T47D (cell line): ENCODE results near the gene ELAPOR1.
"Not testable (repeated sequence)": the region's sequence is repeated elsewhere in the genome, so short reads cannot be mapped to it uniquely, and the experiment has no call there.

Source experiments
- DNase-seq, 2 experiments: peaks; one replicate each; pipeline versions ENCODE4 v3.0.0 to v3.0.0-alpha.2; 2011 to 2012; ENCODE audit warnings: low read depth in 1 of 2, low spot score in 1 of 2
- JUND ChIP-seq: IDR thresholded peaks from 2 replicates; pipeline ENCODE4 v1.6.1; 2012; ENCODE audit warnings: low read depth
- in situ Hi-C: cut with HindIII; loops from 2 replicates; pipeline ENCODE4 v1.10.0; 2016; ENCODE audit warnings: low sequenced_read_pairs, low pct_unique_long_range_greater_than_20kb

The ELAPOR1 gene

DNA sequence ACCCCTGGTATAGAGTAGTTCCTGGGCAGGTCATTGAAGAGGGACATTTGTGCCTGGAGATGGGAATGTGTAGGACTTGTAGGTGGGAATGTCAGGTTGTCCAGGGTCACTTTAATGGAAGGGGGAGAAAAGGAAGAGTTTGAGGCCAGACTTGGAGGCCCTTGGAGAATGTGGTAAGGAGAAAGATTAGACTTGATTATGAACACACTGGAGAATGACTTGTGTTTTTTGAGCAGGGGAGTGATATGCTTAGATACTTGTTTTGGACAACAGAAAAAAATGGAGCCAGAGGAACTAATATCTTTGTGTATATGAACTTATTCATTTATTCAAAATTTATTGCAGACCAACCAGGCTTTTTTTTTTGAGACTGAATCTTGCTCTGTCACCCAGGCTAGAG, 17.9 kb downstream of the ELAPOR1 start:
- in situ Hi-C loops: no loop called here
- no peak for DNase-seq
- TF ChIP-seq JUND: no peak

DNA sequence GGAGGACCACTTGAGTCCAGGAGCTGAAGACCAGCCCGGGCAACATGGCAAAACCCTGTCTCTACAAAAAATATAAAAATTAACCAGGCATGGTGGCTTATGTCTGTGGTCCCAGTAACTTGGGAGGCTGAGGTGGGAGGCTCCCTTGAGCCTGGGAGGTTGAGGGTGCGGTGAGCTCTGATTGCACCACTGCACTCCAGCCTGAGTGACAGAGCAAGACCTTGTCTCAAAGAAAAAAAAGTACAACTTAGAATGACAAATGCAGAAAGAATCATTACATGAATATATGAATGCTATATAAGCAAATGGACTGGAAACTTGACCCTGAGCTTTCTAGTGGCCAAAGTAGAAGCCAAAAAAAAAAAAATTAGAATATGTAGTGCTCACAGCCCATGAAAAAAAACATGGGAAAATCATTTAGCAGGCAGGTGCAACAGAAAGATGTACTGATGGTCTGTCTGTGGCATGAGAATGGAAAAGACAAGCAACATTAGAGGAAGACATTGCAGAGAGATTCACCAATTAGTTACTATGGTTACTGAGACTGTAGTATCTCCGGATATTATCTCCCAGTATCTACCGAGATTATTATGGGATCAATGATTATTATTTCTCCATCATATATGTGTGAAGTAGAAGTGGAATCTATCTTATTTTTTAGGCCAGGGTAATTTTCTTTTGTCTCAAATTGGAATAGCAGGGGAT, 19.2 kb downstream of the ELAPOR1 start:
- TF ChIP-seq JUND: no peak
- no peak for DNase-seq
- in situ Hi-C loops: no loop called here

DNA sequence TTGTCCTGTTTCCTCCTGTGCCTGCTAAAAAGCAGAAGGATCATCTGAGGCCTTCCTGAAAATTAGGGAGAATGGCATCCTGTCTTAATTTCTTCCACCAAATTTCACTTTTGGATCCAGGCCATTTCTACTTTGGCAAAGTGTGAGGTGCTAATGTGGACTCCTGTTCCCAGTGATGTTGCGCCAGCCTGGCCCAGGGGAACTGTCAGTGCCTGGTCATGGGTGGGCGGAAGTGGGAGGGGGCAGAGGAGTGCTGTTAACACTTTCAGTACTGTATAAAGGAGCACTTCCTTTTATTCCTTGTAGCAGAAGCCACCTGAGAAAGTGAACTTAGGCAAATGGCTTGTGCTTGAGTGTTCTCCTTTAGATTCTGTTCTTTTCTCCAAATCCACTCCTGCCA, 19.9 kb downstream of the ELAPOR1 start:
- in situ Hi-C loops: no loop called here
- TF ChIP-seq JUND: no peak

DNA sequence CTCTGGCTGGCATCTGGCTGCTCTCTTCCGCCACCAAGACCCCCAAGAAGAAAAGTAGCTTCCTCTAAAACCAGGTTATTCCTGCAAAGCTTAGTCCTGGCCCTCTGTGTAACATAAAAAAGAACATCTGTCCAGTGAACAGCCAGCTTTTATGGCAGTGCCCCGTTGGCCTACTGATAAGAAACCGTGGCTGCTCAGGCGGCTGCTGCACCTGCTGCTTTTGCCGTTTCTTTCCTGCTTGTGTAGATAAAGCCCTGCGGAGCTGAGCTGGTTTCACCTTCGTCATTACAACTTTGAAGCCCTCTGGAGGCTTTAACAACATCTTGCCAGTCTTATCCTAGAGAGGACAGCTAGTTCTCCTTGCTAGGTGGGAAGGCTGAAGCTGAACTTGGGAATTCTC, 20.5 kb downstream of the ELAPOR1 start:
- in situ Hi-C loops: no loop called here
- no peak for DNase-seq
- no peak for TF ChIP-seq JUND

More for the DNA sequence above, 19.9 kb downstream of the ELAPOR1 start:
- DNase-seq: no peak

DNA sequence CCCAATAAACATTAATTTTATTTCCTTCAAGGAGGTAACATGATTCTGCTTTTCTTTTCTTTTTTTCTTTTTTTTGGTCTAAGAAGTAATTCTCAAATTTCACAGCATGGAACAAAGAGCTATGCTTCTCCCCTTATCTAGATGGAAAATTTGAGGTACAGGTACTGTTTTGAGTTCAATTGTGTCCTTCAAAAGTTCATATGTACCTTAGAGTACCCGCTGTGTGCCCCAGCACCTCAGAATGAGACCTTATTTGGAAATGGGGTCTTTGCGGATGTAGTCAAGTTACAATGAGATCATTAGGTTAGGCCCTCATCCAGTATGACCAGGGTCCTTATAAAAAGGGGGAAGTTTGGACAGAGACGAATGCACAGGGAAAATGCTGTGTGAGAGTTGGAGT, 22.0 kb downstream of the ELAPOR1 start:
- in situ Hi-C loops: no loop called here
- no peak for TF ChIP-seq JUND
- no peak for DNase-seq

DNA sequence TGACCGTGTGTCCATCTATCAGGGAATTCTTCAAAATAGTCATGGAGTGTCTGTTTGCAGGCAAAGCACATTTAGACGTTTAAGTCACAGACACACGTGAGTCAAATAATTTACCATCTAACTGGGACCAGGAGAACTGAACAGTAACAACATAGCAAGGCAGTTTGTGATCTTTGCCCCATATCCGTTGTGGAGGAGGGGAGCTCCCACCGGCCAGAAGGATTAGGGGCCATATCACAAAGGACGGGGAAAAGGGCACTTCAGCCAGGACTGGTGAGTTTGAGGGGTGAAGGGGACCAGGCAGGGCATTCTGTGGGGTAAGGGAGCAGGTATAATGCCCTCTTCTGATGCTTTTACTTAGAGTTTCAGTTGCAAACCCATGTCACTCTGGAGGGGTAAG, 22.9 kb downstream of the ELAPOR1 start:
- in situ Hi-C loops: no loop called here
- TF ChIP-seq JUND: no peak
- no peak for DNase-seq

DNA sequence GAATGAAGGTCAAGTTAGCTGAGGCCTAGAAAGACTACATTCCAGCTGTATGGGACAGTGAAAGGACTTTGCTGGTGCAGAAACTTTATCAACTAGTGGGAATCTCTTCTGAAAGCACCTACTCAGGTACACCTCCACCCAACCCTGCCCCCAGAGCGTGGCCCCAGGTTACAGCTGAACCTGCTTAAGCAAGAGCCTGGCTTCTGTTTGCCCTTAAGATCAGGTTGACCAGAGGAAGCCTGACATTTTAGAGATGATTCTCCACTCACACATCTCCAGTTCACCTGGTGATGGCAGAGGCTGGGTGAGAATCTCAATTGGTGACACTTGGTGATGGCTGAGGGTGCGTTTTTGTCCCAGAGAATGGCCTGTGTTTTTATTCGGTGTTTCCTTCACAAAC, 24.0 kb downstream of the ELAPOR1 start:
- no peak for TF ChIP-seq JUND
- in situ Hi-C loops: no loop called here
- peak in 1 of 2 experiments; percentile 57 for DNase-seq

DNA sequence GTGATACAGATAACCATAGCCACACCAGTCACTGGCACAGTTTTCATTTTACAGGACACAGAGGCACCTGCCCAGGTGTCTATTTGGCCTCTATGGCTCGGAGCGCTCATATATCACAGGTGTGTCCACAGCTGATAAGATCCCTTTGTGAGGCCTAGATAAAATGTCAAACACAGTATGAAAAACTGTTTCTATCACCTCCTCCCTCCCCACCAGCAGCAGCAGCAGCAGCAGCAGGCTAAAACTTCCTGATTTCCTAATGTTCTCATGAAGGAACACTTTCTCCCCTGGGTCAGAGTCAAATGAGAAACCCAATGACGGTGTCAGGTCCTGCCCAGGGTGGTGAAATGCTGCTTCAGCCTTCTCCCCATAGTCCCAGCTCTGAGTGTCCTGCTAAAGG, 24.4 kb downstream of the ELAPOR1 start:
- in situ Hi-C loops: no loop called here
- DNase-seq: no peak
- TF ChIP-seq JUND: no peak

DNA sequence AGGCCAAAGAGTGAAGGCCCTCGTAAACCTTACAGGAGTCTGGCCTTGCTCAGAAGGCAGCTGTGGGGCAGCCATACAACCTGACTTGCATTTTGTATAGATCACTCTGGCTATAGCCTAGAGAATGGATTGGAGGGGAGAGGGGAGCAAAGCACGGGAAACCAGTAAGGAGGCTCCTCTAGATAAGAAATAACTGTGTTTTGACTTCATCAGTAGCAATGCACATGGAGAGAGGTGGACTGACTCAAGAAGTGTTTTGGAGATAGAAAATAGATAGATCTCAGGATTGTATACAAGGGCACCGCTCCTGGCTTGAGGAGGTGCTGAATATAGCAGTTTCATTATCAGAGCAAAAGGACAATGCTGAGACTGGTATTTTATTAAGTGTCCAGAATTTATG, 26.5 kb downstream of the ELAPOR1 start:
- in situ Hi-C loops: no loop called here
- no peak for DNase-seq
- no peak for TF ChIP-seq JUND

DNA sequence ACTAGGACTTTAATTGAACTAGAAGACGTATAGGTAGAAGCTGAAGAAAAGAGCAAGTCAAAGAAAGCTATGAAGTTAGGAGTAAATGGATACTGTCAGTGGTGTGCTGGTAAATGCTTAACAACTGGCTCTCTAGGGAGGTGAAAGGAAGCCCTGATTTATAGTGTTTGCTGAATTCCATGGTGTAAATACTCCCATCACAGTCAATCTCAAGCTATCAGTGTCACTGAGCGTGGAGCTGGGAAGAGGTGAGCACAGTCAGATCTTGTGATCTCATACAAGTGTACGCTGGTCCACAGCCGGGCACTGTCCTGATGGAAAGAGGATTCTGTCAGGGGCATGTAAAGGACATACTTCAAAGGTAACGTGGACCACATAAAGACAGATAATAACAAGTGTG, 28.3 kb downstream of the ELAPOR1 start:
- TF ChIP-seq JUND: no peak
- no peak for DNase-seq
- in situ Hi-C loops: no loop called here

DNA sequence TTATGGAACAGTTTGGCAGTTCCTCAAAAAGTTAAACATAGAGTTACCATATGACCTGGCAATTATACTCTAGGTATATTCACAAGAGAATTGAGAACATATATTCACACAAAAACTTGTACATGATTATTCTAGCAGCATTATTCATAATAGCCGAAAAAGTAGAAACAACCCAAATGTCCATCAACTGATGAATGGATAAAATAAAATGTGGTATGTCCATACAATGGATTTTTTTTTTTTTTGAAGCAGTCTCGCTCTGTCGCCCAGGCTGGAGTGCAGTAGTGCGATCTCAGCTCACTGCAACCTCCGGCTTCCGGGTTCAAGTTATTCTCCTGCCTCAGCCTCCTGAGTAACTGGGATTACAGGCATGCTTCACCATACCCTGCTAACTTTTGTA, 28.8 kb downstream of the ELAPOR1 start:
- in situ Hi-C loops, DNase-seq: not testable (repeated sequence)

DNA sequence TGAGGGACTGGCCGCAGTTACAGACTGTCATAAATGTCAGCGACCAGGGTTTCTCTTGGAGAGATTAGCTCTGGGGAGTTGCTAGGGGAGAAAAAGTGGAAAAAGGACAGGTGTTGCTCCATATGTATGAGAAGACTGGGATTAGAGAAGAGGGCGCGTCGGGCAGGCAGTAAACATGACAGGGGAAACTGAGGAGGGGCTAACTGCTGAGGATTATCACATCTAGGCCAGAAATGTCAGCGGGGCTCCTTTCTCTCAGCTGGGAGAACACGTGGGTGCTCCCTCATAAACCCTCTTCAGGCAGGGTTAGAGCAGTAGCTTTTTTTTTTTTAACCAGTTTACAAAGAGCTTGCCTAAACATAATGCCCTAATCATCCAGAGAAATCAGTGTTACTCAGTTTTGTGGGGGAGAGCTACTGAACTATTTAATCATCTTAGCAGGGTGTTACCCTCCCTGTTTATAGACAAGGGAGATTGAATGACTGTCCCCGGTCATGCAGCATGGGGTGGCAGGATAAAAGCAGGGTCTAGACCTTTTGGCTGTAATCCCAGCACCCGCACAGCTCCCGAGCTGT, 35.2 kb downstream of the ELAPOR1 start:
- no peak for DNase-seq
- no peak for TF ChIP-seq JUND
- in situ Hi-C loops: no loop called here

DNA sequence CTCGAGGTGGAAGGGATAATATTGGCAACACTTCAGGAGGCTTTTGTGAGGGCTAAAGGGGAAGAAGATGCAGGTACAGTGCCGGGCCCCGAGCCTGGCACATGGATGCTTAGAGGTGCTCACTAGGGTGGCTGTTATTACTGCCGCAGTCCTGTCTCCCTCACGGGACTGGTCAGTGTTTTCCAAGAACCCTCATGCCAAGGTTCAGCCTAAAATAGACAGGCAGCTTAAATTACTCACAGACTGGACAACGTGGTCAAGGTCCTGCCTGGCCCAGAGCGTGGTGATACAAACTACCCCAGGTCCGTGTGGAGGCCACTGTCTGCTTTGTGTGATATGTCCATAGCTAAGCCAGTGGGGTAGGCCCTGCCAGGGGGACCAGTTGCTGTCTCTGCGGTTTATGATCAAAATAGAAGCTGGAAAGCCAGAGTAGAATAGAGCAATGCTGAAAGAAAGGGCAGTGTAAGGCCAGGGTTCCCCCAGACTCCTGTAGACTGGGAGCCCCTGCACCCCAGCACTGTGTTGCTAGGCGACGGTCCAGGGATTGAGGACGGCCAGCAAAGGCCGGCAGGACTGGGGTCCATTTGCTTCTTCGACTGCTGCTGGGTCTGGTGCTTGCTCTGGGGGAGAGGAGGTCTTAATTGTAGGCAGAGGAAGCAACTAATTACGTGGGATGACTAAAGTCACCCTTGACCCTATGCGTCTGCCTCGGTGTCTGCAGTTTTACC, 36.1 kb downstream of the ELAPOR1 start:
- DNase-seq: no peak
- in situ Hi-C loops: no loop called here
- no peak for TF ChIP-seq JUND
